Muscle layer of duodenum (tissue), 2 donors: Measurements from ENCODE around the gene CWC25.
A peak's percentile ranks its signal among the peaks of the same experiment; 100 is the strongest.

Experiments
- H3K27ac ChIP-seq: one replicate; pipeline ENCODE4 v1.7.0; 2013; ENCODE audit warnings: mild to moderate bottlenecking, low read length
- H3K27me3 ChIP-seq: one replicate; pipeline ENCODE4 v1.7.0; 2013; ENCODE audit warnings: low read depth, mild to moderate bottlenecking, control low read depth, low read length
- H3K36me3 ChIP-seq, 2 donors: one replicate each; pipeline ENCODE4 v1.7.0; 2013; ENCODE audit warnings: low read length in 2 of 2, control low read depth in 1 of 2, mild to moderate bottlenecking in 1 of 2; ENCODE audit not compliant: insufficient read depth in 2 of 2, control insufficient read depth in 1 of 2
- H3K4me1 ChIP-seq, 2 donors: one replicate each; pipeline ENCODE4 v1.7.0; 2013; ENCODE audit warnings: low read length in 2 of 2, mild to moderate bottlenecking in 2 of 2, control low read depth in 1 of 2, moderate library complexity in 1 of 2; ENCODE audit not compliant: insufficient read depth in 2 of 2, control insufficient read depth in 1 of 2
- H3K4me3 ChIP-seq, 2 donors: one replicate each; pipeline ENCODE4 v1.7.0; 2013; ENCODE audit warnings: low read length in 2 of 2, low read depth in 1 of 2, mild to moderate bottlenecking in 1 of 2
- H3K9me3 ChIP-seq, 2 donors: one replicate each; pipeline ENCODE4 v1.7.0; 2013; ENCODE audit warnings: low read length in 2 of 2, control low read depth in 1 of 2, mild to moderate bottlenecking in 1 of 2; ENCODE audit not compliant: control insufficient read depth in 1 of 2
- donor health status: healthy.

Gene CWC25

DNA sequence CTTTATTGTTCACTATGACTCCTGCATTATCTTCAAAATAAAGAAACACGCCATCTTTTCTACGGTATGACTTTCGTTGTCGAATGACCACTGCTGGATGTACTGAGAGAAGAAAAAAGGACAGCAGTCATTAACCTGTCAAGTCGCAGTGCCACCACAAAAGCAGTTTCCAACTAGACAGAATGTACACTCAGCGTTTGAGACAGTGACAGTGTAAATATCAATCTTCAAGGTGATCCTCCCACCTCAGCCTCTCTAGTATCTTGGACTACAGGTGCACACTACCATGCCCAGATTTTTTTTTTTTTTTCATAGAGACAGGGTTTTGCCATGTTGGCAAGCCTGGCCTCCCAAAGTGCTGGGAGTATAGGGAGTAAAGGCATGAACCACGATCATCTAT is 25.3 kb upstream of the CWC25 start:
- Histone ChIP-seq H3K27me3 (no peaks in the 10 kb centered on the region), H3K9me3 (no peaks in the 10 kb centered on the region), H3K36me3 (peaks cover 32 to 48% of the 10 kb centered on the region in 2 donors), H3K4me3 (no peak overlapping the region), H3K27ac (no peak overlapping the region), H3K4me1 (peaks cover 18 to 24% of the 10 kb centered on the region in 2 donors)

DNA sequence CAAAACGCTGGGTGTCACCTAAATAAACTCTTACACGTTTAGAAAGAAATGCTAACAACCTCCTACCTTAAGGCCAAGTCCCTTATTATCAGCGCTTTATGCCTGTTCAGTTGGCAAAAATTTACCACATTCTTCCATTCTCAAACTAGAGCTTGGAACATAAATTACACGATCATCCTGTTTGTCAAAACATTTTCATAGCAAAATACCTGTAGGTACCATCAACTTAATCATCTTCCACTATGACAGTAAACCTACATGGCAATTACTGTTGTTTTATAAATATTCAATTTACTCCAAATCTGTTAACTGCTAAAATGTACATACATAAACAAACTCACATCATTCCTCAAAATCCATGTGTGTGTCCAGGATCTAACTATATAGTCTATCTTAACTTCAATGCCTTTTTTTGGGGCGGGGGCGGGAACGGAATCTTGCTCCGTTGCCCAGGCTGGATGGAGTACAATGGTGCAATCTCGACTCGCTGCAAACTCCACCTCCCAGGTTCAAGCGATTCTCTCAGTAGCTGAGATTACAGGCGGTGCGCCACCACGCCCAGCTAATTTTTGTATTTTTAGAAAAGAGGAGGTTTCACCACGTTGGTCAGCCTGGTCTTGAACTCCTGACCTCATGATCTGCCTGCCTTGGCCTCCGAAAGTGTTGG is 24.0 kb upstream of the CWC25 start:
- H3K9me3 ChIP-seq, result no peaks in the 10 kb centered on the region
- no peak overlapping the region for H3K4me3 ChIP-seq
- H3K27ac ChIP-seq, result no peak overlapping the region
- H3K36me3 ChIP-seq, result peaks cover 32 to 48% of the 10 kb centered on the region in 2 donors
- no peaks in the 10 kb centered on the region for H3K27me3 ChIP-seq
- H3K4me1 ChIP-seq, result peaks cover 18 to 24% of the 10 kb centered on the region in 2 donors

DNA sequence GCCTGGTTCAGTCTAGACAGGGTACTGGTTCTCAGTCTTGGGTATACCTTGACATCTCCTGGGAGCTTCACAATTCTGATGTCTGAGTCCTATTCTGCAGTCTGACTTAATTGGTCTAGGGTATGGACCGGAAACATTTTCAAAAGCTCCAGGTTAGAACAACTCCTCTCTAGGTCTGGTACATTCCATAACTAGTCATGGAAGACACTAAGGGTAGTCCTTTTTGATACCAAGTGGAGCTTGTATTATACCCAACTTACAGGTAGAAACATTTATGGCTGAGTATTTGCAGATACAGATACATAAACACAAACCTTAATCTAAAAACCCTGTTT is 23.4 kb upstream of the CWC25 start:
- no peaks in the 10 kb centered on the region for H3K27me3 ChIP-seq
- H3K4me3 ChIP-seq, result no peak overlapping the region
- H3K36me3 ChIP-seq, result peaks cover 32 to 48% of the 10 kb centered on the region in 2 donors
- no peaks in the 10 kb centered on the region for H3K9me3 ChIP-seq
- H3K4me1 ChIP-seq, result peaks cover 18 to 24% of the 10 kb centered on the region in 2 donors
- H3K27ac ChIP-seq, result no peak overlapping the region

DNA sequence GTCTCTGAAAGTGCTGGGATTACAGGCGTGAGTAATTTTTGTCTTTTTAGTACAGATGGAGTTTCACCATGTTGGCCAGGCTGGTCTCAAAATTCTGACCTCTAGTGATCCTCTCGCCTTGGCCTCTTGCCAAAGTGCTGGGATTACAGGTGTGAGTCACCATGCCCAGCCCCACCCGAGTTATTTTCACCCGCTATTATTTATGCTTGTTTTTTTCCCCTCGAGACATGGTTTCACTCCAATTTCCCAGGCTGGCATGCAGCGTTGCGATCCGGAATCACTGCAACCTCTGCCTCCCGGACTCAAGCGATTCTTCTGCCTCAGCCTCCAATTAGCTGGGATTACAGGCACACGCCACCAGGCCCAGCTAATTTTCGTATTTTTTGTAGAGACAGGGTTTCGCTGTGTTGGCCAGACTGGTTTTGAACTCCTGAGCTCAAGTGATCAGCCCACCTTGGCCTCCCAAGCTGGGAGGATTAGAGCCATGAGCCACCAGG is 19.2 kb upstream of the CWC25 start:
- H3K4me1 ChIP-seq, result no peaks in the 10 kb centered on the region
- no peaks in the 10 kb centered on the region for H3K9me3 ChIP-seq
- H3K27ac ChIP-seq, result no peak overlapping the region
- H3K4me3 ChIP-seq, result no peak overlapping the region
- peaks cover 7 to 21% of the 10 kb centered on the region in 2 donors for H3K36me3 ChIP-seq
- no peaks in the 10 kb centered on the region for H3K27me3 ChIP-seq

DNA sequence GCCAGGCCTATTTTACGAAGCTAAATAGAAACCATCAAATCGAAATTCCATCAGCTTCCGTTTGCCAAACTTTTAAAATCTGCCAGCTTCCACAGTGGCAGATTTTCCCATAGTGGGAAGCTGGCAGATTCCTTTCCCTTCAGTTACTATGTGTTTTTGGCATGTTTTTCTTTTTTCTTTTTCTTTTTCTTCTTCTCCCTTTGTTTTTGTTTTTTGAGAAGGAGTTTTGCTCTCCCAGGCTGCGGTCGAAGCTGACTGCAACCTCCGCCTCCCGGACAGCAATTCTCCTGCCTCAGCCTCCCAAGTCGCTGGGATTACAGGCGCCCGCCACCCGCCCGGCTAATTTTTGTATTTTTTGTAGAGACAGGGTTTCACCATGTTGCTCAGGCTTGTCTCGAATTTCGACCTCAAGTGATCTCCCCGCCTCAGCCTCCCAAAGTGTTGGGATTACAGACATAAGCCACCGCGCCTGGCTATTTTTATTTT is 684 bp upstream of the CWC25 start:
- H3K27ac ChIP-seq, result peak overlapping the region; percentile 100
- H3K36me3 ChIP-seq, result peaks cover 2 to 14% of the 10 kb centered on the region in 2 donors
- H3K4me3 ChIP-seq, result peak overlapping the region; percentile 93 to 95
- no peaks in the 10 kb centered on the region for H3K27me3 ChIP-seq
- H3K4me1 ChIP-seq, result peaks cover 9 to 22% of the 10 kb centered on the region in 2 donors
- H3K9me3 ChIP-seq, result no peaks in the 10 kb centered on the region

DNA sequence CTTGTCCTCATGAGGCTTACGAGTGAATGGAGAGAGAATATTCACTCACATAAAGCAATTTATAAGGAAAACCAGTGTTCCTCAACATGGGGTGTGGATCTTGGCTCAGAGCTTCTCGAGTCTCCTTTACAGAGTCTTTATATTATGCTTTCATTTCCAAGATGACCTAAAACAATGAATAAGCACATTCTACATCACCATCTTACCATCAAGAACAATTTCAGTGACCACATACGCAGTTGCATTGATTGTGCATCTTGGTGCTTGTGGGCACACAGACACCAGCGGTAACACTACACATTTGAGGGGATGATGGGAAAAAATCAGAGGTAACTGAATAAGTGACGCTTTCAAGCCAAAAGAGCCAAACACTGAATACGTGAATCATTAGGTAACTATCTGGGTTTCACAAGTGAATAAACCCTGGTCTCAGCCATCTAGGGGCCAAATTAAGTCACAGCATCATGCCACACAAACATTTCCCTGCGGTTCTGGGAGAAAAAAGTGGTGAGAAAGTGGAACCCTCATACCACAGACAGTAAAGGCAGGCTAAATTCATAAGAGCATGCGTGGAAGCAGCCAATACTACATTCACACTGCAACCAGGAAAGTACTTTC is 9.4 kb downstream of the CWC25 start:
- Histone ChIP-seq H3K4me1 (no peaks in the 10 kb centered on the region), H3K4me3 (no peak overlapping the region), H3K9me3 (no peaks in the 10 kb centered on the region), H3K27me3 (no peaks in the 10 kb centered on the region), H3K27ac (no peak overlapping the region), H3K36me3 (peaks cover 31 to 52% of the 10 kb centered on the region in 2 donors)

DNA sequence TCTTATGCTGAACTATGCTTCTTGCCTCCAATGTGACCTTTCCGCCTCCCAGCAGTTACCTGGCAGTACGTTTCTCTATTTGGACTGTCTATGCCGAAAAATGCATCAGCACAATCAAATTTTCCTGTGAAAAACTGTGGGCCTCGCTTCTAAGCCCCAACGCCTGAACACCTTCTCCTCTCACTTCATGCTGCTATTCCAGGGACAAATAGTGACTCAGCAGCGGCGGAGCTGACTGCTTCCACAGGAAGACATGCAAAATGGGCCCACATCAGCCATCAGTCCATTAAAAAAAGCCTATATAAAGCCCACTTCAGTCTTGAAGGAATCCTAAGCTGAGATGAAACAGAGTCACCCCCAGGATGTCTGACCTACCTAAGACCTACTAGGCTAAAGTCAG is 15.3 kb downstream of the CWC25 start:
- Histone ChIP-seq H3K27ac (no peak overlapping the region), H3K4me1 (no peaks in the 10 kb centered on the region), H3K9me3 (no peaks in the 10 kb centered on the region), H3K4me3 (no peak overlapping the region), H3K27me3 (no peaks in the 10 kb centered on the region), H3K36me3 (peaks cover 40 to 82% of the 10 kb centered on the region in 2 donors)

DNA sequence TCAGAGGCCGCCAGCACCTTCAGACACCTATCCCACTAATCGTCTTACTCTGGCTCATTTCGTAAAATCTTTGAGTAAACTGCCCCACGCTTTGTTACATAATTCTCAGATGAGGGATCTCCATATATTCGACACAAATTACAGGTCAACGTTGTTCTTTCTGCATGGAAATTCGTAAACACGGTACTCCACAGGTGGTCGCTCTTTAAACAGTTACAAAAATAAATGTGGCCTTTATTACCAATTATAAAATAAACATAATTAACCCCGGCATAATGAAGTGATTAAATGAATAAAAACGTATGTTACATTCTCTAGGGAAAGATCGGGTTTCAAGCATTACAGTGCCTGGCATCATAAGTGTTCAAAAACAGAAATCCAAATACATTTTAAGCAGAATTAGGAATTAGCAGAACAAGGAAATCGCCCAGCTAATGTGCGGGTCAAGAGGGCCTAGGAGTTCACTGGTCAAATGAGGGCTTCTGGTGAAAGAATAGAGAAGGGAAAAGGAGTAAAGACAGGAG is 24.8 kb downstream of the CWC25 start:
- H3K36me3 ChIP-seq, result peaks cover 25 to 34% of the 10 kb centered on the region in 2 donors

DNA sequence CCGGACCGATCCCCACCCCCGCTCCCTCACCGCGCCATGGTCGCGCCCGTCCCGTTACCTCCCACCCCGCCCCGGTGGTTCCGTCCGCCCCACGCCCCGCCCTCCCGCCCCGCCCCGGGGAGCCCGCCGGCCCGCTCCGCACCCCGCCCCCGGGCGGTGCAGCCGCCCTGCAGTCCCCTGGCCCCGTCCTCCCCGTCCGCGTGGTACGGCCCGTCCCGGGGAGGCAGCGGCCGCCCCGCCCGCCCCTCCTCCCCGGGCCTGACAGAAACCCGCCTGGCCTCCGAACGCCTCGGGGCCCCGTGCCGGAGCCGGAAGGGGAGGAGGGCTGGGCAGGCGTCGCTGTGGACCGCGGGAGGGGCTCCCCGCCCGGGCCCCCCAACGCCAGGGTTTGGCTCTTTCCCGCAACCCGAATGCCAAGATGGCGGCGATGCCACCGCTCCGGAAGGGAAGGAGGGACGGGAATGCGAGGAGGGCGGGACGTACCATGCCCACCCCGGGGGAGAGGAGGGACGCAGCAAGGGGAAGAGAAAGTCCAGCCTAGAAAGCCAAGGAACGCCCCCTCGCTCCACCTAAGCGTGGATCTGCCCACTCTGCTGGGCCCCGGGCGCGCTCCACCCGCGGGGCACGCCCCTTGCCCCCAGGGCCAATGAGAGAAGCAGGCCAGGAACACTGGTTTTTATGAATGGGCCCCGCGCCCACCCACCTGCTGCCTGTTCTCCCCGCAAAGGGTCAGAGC is 25.5 kb downstream of the CWC25 start, which contains the start of gene PIP4K2B:
Gene PIP4K2B, minus strand, starts transcription at position 56 of the 736 bp plus-strand sequence. CDS start 132 bp downstream, outside the sequence.
- peak within 1 kb of the TSS; percentile 53 for H3K27ac ChIP-seq
- H3K9me3 ChIP-seq, result no peaks in the 10 kb centered on the region
- peak within 1 kb of the TSS; percentile 88 to 97 for H3K4me3 ChIP-seq
- peaks cover 18 to 27% of the 10 kb centered on the region in 2 donors for H3K4me1 ChIP-seq
- H3K27me3 ChIP-seq, result no peaks in the 10 kb centered on the region
- peaks cover 23 to 30% of the 10 kb centered on the region in 2 donors for H3K36me3 ChIP-seq

More for the DNA sequence above, 24.8 kb downstream of the CWC25 start:
- Histone ChIP-seq H3K27ac (peak overlapping the region; percentile 53), H3K27me3 (no peaks in the 10 kb centered on the region), H3K4me3 (peak overlapping the region; percentile 62 to 97), H3K9me3 (no peaks in the 10 kb centered on the region), H3K4me1 (peaks cover 18 to 27% of the 10 kb centered on the region in 2 donors)

DNA sequence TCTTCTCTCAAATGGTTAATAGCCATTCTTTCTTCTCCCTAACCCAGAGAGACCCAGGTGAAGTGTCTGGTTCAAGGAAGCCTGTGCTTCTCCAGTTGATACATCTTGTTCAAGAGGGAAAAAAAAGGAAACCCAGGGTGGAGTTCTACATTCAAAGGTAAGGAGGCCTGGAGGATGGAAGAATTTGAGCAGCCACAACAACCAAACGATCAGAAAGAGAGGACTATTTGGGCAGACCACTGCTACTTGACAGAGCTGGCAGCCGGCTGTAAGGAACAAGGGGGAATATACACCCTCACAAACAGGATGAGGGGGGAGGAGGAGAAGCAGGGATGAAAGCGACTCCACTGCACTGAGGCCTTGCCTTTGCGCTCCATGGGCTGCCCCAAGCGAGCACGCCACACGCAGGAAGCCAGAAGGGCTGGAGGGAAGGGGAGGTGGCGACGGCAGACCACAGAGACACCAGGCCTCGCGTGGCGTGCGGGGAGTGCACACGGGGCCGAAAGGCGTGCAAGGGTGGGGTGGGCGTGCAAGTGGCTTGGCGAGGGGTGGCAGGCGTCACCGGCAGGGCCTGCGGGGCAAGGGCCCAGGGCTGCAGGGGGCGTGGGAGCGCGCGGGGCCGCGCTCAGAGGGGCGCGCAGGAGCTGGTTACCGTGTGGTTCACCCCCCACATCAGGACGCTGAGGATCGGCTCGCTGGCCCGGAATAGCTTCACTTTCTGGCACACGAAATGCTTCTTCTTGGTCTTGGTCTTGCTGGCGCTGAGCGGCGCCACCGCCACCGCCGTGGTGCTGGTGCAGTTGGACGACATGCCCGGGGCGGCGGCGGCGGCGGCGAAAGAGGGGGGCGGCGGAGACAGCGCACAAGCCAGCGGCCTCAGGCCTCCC is 26.3 kb downstream of the CWC25 start:
- peak overlapping the region; percentile 50 for H3K27ac ChIP-seq
- peaks cover 18 to 27% of the 10 kb centered on the region in 2 donors for H3K4me1 ChIP-seq
- H3K36me3 ChIP-seq, result peaks cover 20 to 25% of the 10 kb centered on the region in 2 donors
- H3K4me3 ChIP-seq, result peak overlapping the region; percentile 88 to 97
- H3K9me3 ChIP-seq, result no peaks in the 10 kb centered on the region
- H3K27me3 ChIP-seq, result no peaks in the 10 kb centered on the region
